Measurements from ENCODE around the gene CFAP157.

Gene CFAP157

DNA sequence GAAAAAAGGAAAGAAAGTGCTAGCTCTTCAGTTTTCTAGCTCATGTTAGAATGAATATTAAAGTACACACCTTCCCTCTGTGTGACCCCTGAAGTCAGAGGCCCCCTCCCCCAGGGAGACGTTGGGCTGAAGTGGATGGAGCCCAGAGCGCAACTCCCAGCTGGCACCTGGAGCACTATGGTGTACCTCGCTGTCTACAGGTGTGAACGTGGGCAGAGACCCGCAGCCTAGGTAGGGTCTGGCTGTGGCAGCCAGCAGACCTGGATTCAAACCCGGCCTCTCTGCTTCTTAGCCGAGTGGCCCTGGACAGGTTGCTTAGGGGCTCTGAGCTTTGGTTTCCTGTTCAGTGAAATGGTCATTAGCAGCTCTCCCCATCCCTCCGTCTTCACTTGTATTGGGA is 22.0 kb downstream of the CFAP157 start:
- Histone ChIP-seq H3K4me1 (ENCODE audit: control insufficient read depth, insufficient read depth, low read length) (peaks cover 12% of the 10 kb centered on the region), H3K27me3 (ENCODE audit: control insufficient read depth in 1 of 2, insufficient read depth in 2 of 2, low read length in 2 of 2) (no peaks in the 10 kb centered on the region), H3K9ac (ENCODE audit: low read length in 2 of 2) (no peak overlapping the region), H3K27ac (ENCODE audit: low read length) (no peak overlapping the region), H3K36me3 (ENCODE audit: control insufficient read depth in 2 of 2, insufficient read depth in 2 of 2, low read length in 2 of 2) (peaks cover 9 to 14% of the 10 kb centered on the region in 2 donors), H3K9me3 (ENCODE audit: control insufficient read depth in 2 of 2, low read length in 2 of 2) (no peaks in the 10 kb centered on the region), H3K4me3 (ENCODE audit: low read length in 2 of 2) (no peak overlapping the region)

DNA sequence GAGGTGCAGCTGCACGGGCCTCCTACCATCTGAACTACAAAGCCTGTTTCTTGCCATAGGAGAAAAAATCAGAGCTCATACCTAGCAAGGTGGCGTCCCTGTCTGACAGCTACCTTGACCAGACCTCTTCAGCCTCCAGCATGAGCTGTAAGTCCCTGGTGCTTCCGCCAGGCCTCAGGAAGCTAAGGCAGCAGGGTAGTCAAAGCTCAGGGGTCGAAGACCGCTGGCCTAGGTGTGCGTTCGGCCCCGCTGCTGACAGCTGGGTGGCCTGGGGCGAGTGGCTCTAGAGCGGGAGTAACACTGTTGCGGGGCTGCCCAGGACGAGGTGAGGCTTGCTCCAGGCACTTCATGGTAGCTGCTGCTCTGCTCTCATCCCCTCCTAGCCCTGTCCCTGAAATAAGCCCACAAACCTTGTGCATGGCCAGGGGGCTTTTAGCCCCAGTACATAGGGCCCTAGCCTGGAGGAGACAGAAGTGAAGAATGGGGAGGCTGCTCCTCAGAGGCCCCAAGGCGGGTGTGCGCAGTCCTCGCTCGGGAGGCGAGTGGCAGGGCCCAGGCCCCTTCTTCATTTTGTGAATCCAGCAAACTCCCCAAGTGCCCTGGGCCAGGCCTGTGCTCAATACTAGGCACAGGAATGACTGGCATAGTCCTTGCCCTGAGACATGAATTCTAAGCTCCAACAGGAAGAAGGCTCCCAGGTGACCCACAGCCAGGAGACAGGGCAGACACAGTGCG is 22.9 kb downstream of the CFAP157 start:
- H3K4me3 ChIP-seq (ENCODE audit: low read length in 2 of 2): no peak overlapping the region
- peaks cover 14% of the 10 kb centered on the region for H3K4me1 ChIP-seq (ENCODE audit: control insufficient read depth, insufficient read depth, low read length)
- no peak overlapping the region for H3K9ac ChIP-seq (ENCODE audit: low read length in 2 of 2)
- no peak overlapping the region for H3K27ac ChIP-seq (ENCODE audit: low read length)
- H3K36me3 ChIP-seq (ENCODE audit: control insufficient read depth in 2 of 2, insufficient read depth in 2 of 2, low read length in 2 of 2): peaks cover 9 to 14% of the 10 kb centered on the region in 2 donors
- no peaks in the 10 kb centered on the region for H3K27me3 ChIP-seq (ENCODE audit: control insufficient read depth in 1 of 2, insufficient read depth in 2 of 2, low read length in 2 of 2)
- H3K9me3 ChIP-seq (ENCODE audit: control insufficient read depth in 2 of 2, low read length in 2 of 2): no peaks in the 10 kb centered on the region

DNA sequence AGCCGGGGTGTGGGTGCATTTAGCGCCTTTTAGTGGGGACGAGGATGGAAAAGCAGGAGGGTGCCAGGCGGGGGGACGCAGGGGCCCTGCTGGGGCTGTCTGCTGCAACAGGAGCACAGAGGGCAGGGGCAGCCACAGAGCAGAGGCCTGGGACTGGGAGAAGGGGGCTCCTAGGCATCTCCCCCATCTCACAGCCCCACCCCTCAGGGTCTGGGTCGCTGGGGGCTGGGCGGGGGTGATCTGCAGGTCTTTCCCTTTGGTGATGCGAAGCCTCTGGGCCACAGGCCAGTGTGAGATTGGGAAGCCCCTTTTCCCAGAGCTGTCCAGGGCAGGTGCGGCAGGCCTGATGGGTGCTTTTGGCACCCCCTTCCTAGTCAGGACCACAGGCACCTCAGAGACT is 23.5 kb downstream of the CFAP157 start:
- Histone ChIP-seq H3K9ac (ENCODE audit: low read length in 2 of 2) (no peak overlapping the region), H3K4me1 (ENCODE audit: control insufficient read depth, insufficient read depth, low read length) (peaks cover 14% of the 10 kb centered on the region), H3K27ac (ENCODE audit: low read length) (no peak overlapping the region), H3K27me3 (ENCODE audit: control insufficient read depth in 1 of 2, insufficient read depth in 2 of 2, low read length in 2 of 2) (no peaks in the 10 kb centered on the region), H3K9me3 (ENCODE audit: control insufficient read depth in 2 of 2, low read length in 2 of 2) (no peaks in the 10 kb centered on the region), H3K36me3 (ENCODE audit: control insufficient read depth in 2 of 2, insufficient read depth in 2 of 2, low read length in 2 of 2) (peaks cover 9 to 14% of the 10 kb centered on the region in 2 donors), H3K4me3 (ENCODE audit: low read length in 2 of 2) (no peak overlapping the region)

DNA sequence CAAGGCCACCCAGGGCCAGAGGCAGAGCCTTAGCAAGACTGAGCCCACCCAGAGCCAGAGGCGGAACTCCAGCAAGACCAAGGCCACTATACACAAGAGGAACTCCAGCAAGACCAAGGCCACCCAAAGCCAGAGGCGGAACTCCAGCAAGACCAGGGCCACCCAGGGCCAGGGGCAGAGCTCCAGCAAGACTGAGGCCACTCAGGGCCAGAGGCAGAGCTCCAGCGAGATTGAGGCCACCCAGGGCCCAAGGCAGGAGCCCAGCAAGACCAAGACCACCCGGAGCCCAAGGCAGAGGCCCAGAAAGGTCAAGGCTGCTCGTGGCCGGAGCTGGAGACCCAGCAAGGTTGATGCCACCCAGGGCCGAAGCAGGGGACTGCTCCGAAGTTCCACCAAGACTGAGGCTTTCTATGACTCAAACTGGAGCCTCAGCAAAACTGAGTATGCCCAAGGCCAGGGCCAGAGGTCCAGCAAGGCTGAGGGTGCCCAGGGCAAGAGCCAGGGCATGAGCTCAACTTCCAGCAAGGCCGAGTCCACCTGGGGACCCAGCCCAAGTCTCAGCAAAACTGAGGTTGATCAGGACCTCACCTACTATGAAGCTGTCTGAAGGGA is 24.1 kb downstream of the CFAP157 start:
- Histone ChIP-seq H3K4me3 (ENCODE audit: low read length in 2 of 2) (no peak overlapping the region), H3K9ac (ENCODE audit: low read length in 2 of 2) (no peak overlapping the region), H3K36me3 (ENCODE audit: control insufficient read depth in 2 of 2, insufficient read depth in 2 of 2, low read length in 2 of 2) (peaks cover 9 to 14% of the 10 kb centered on the region in 2 donors), H3K27me3 (ENCODE audit: control insufficient read depth in 1 of 2, insufficient read depth in 2 of 2, low read length in 2 of 2) (no peaks in the 10 kb centered on the region), H3K9me3 (ENCODE audit: control insufficient read depth in 2 of 2, low read length in 2 of 2) (no peaks in the 10 kb centered on the region), H3K4me1 (ENCODE audit: control insufficient read depth, insufficient read depth, low read length) (peaks cover 19% of the 10 kb centered on the region), H3K27ac (ENCODE audit: low read length) (no peak overlapping the region)

DNA sequence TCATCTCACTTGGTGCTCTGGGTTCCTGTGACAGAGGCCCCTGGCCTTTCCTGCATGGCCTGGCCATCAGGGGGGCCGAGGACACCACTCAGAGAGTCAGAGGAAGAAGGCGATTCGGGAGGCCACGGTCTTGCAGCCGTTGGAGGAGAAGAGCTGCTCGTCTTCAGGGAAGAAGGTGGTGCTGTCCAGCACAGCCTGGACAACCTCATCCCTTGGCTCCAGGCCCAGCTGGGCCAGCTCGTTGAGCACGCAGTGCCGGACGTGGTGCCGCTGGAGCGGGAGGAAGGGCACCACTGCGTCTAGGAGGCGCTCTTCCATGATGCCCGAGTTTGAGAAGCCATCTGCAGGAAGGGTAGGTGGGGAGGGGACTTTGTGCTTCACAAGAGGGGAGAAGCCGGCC is 25.1 kb downstream of the CFAP157 start:
- H3K27me3 ChIP-seq (ENCODE audit: control insufficient read depth in 1 of 2, insufficient read depth in 2 of 2, low read length in 2 of 2): no peaks in the 10 kb centered on the region
- no peak overlapping the region for H3K9ac ChIP-seq (ENCODE audit: low read length in 2 of 2)
- no peak overlapping the region for H3K27ac ChIP-seq (ENCODE audit: low read length)
- H3K4me1 ChIP-seq (ENCODE audit: control insufficient read depth, insufficient read depth, low read length): peaks cover 19% of the 10 kb centered on the region
- H3K9me3 ChIP-seq (ENCODE audit: control insufficient read depth in 2 of 2, low read length in 2 of 2): no peaks in the 10 kb centered on the region
- peaks cover 9 to 14% of the 10 kb centered on the region in 2 donors for H3K36me3 ChIP-seq (ENCODE audit: control insufficient read depth in 2 of 2, insufficient read depth in 2 of 2, low read length in 2 of 2)
- H3K4me3 ChIP-seq (ENCODE audit: low read length in 2 of 2): no peak overlapping the region

DNA sequence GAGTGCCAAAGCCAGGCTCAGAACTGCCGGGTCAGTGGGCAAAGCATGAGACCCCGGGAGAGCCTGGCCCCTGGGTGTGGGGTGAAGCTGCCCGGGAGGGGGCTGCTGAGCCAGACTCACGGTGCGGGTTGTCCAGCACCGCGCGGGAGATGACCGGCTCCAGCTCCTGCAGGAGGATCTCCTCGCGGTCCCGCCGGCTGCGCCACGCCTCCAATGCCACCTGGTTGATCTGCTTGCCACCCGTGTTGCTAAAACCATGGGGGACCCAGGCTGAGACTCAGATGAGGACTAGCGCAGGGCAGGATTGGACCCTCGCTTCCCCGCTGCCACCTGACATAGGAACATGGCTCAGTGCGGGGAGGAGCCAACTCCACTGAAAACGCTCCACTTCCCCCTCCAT is 25.7 kb downstream of the CFAP157 start:
- Histone ChIP-seq H3K4me3 (ENCODE audit: low read length in 2 of 2) (no peak overlapping the region), H3K9ac (ENCODE audit: low read length in 2 of 2) (no peak overlapping the region), H3K36me3 (ENCODE audit: control insufficient read depth in 2 of 2, insufficient read depth in 2 of 2, low read length in 2 of 2) (peaks cover 9 to 14% of the 10 kb centered on the region in 2 donors), H3K27ac (ENCODE audit: low read length) (no peak overlapping the region), H3K4me1 (ENCODE audit: control insufficient read depth, insufficient read depth, low read length) (peaks cover 19% of the 10 kb centered on the region), H3K9me3 (ENCODE audit: control insufficient read depth in 2 of 2, low read length in 2 of 2) (no peaks in the 10 kb centered on the region), H3K27me3 (ENCODE audit: control insufficient read depth in 1 of 2, insufficient read depth in 2 of 2, low read length in 2 of 2) (no peaks in the 10 kb centered on the region)

DNA sequence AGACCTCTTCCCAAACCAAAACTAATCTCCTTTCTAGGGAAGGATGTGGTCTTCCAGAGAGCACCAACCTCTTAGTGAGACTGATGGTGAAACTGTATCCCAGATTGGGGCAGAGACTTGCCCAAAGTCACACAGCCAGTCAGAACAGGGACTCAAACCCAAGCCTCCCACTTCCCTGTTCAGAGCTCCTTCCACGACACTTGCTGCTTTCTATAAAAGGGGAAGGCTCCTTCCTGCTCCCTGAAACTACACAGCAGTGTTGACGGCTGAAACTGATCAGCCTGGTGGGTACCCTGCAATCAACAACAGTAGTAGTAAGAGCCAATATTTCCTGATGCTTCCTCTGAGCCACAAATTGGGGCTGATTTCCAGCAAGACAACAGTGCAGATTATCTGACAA is 26.8 kb downstream of the CFAP157 start:
- H3K9ac ChIP-seq (ENCODE audit: low read length in 2 of 2): peak overlapping the region in 1 of 2 donors; percentile 67
- H3K9me3 ChIP-seq (ENCODE audit: control insufficient read depth in 2 of 2, low read length in 2 of 2): no peaks in the 10 kb centered on the region

DNA sequence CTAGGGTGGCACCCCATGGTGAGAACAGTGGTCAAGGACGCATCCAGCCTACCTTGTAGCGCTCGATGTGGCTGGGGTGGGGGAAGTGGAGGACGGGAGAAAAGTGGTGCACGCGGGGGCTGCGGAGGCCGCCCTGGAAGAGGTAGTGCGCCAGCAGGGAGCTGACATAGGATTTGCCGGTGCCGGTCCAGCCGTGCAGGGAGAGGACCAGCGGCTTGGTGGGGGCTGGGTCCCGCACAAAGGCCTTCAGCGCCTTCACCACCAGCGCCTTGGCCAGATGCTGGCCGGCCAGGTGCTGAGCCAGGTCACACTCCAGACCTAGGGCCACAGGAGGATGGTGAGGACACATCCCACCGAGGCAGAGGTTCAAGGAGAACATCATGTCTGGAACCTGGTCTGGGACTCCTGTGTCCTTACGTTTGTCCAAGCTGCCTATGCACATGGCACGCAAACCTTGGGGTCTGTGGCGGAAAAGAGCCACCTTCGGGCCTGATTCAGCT is 27.5 kb downstream of the CFAP157 start:
- peak overlapping the region; percentile 35 to 82 for H3K4me3 ChIP-seq (ENCODE audit: low read length in 2 of 2)
- H3K36me3 ChIP-seq (ENCODE audit: control insufficient read depth in 2 of 2, insufficient read depth in 2 of 2, low read length in 2 of 2): peaks cover 9 to 14% of the 10 kb centered on the region in 2 donors
- H3K9ac ChIP-seq (ENCODE audit: low read length in 2 of 2): peak overlapping the region; percentile 67 to 74
- peaks cover 19% of the 10 kb centered on the region for H3K4me1 ChIP-seq (ENCODE audit: control insufficient read depth, insufficient read depth, low read length)
- H3K27me3 ChIP-seq (ENCODE audit: control insufficient read depth in 1 of 2, insufficient read depth in 2 of 2, low read length in 2 of 2): no peaks in the 10 kb centered on the region
- H3K27ac ChIP-seq (ENCODE audit: low read length): peak overlapping the region; percentile 88
- no peaks in the 10 kb centered on the region for H3K9me3 ChIP-seq (ENCODE audit: control insufficient read depth in 2 of 2, low read length in 2 of 2)

More for the DNA sequence above, 26.8 kb downstream of the CFAP157 start:
- Histone ChIP-seq H3K27me3 (ENCODE audit: control insufficient read depth in 1 of 2, insufficient read depth in 2 of 2, low read length in 2 of 2) (no peaks in the 10 kb centered on the region), H3K27ac (ENCODE audit: low read length) (no peak overlapping the region), H3K4me3 (ENCODE audit: low read length in 2 of 2) (no peak overlapping the region), H3K4me1 (ENCODE audit: control insufficient read depth, insufficient read depth, low read length) (peaks cover 19% of the 10 kb centered on the region), H3K36me3 (ENCODE audit: control insufficient read depth in 2 of 2, insufficient read depth in 2 of 2, low read length in 2 of 2) (peaks cover 9 to 14% of the 10 kb centered on the region in 2 donors)

DNA sequence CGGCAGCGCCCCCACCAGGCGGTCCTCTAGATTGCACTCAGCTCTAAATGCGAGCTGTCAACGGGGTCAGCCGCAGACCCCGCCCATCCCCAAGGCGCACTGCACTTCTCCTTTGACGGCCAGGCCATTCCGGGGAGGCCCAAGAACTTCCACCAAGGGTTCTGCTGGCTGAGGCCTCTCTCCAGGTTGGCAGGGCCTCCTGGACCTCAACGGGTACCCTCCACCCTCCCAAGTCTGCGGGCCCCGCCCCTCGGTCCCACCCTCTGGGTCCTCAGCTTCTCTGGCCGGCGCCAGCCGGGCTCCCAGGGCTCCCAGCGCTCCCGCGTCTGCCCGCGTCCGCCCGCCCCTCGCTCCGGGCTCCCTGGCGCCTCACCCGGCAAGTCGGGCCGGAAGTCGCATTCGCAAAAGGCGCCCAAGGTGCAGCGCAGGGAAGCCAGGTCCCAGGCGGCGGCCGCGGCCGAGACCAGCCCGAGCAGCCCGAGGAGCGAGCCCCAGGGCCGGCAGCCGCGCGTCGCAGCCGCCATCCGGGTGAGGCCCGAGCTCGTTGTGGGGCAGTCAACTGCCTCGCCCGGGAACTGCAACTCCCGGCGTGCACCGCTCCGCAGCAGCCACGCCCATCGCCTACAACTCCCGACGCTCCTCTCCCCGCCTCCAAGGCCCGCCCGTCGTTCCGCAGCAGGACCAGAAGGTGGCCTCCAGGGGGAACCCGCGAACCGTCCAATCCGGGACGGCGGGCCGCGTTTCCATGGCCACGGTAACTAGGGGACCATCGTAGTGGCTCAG is 28.1 kb downstream of the CFAP157 start, which contains the start of gene TOR2A:
Gene TOR2A (minus strand): TSS at position 548 of the 783 bp plus-strand sequence. CDS start 24 bp downstream, at position 524.
- Histone ChIP-seq H3K9me3 (ENCODE audit: control insufficient read depth in 2 of 2, low read length in 2 of 2) (no peaks in the 10 kb centered on the region), H3K27me3 (ENCODE audit: control insufficient read depth in 1 of 2, insufficient read depth in 2 of 2, low read length in 2 of 2) (no peaks in the 10 kb centered on the region), H3K36me3 (ENCODE audit: control insufficient read depth in 2 of 2, insufficient read depth in 2 of 2, low read length in 2 of 2) (peaks cover 9 to 14% of the 10 kb centered on the region in 2 donors), H3K27ac (ENCODE audit: low read length) (peak within 1 kb of the TSS; percentile 88), H3K4me3 (ENCODE audit: low read length in 2 of 2) (peak within 1 kb of the TSS; percentile 35 to 82), H3K9ac (ENCODE audit: low read length in 2 of 2) (peak within 1 kb of the TSS; percentile 67 to 74), H3K4me1 (ENCODE audit: control insufficient read depth, insufficient read depth, low read length) (peaks cover 19% of the 10 kb centered on the region)

DNA sequence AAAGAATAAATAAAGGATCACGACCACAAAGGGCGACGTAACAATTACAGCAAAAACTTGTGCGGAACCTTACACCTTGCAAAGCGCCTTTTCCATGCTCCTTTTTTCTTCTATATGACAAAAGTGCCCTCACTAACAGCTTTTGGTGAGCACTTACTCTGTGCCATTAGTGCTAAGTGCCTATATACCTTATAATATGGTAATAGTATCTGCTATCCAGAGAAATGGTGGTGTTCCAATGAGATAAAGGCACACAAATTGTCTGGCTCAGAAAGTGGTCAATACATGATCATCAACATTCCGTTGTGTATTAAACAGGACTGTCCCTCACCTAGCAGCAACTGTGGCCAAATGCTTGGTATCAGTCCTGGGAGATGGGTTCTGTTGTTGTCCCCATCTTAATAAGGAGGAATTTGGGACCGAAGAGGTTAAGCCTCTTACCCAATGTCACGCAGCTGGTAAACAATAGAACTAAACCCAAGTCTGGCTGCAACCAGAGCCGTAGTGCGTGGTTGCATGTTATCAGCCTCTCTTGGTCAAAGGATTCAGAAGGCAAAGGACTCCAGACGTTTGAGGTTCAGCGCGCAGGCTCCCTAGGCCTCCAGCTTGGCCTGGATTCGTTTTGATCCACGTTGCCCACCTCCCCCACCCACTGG is 28.9 kb downstream of the CFAP157 start:
- H3K4me1 ChIP-seq (ENCODE audit: control insufficient read depth, insufficient read depth, low read length): peaks cover 22% of the 10 kb centered on the region
- H3K36me3 ChIP-seq (ENCODE audit: control insufficient read depth in 2 of 2, insufficient read depth in 2 of 2, low read length in 2 of 2): peaks cover 9 to 14% of the 10 kb centered on the region in 2 donors
- H3K27ac ChIP-seq (ENCODE audit: low read length): peak overlapping the region; percentile 88
- H3K9me3 ChIP-seq (ENCODE audit: control insufficient read depth in 2 of 2, low read length in 2 of 2): no peaks in the 10 kb centered on the region
- H3K4me3 ChIP-seq (ENCODE audit: low read length in 2 of 2): peak overlapping the region in 1 of 2 donors; percentile 82
- H3K27me3 ChIP-seq (ENCODE audit: control insufficient read depth in 1 of 2, insufficient read depth in 2 of 2, low read length in 2 of 2): no peaks in the 10 kb centered on the region
- no peak overlapping the region for H3K9ac ChIP-seq (ENCODE audit: low read length in 2 of 2)

All from stomach smooth muscle (tissue), 2 donors.